OCI-LY7 (cell line): ENCODE results near the gene KRT81. TPM values are rescaled to one million over a fixed set of nuclear protein-coding genes. Genes with fewer than 3 reads are reported as not detected.

Experiments
- BruUV-seq: library from RNA; stranded (reverse); fragments of 400-500 nt; replicated peaks from 2 replicates; lab custom pipeline; 2021; lab: Mats Ljungman, UMichigan
- CTCF ChIA-PET: fragments of 300-600 bp; sonication (Branson Sonifier 250); formaldehyde crosslinking; loops from one replicate; lab custom pipeline; 2022; ENCODE audit warnings: antibody characterized with exemption; ENCODE audit not compliant: unreplicated experiment; lab: Charles Lee
- POLR2A ChIA-PET: fragments of 300-600 bp; sonication (Branson Sonifier 250); formaldehyde crosslinking; loops from one replicate; lab custom pipeline; 2022; ENCODE audit warnings: antibody characterized with exemption; lab: Charles Lee
- DNase-seq: peaks from one replicate; pipeline ENCODE4 v3.0.0-alpha.2; 2015; ENCODE audit warnings: low spot score
- H2AFZ ChIP-seq: fragments of 200-600 bp; sonication (generic), shearing (Covaris generic); 2 replicates; pipeline ENCODE4 v1.6.1; 2014; ENCODE audit warnings: mild to moderate bottlenecking, antibody characterized with exemption, low read length, moderate library complexity
- H3K27ac ChIP-seq: fragments of 200-600 bp; sonication (generic); 2 replicates; pipeline ENCODE4 v1.5.1; 2014; ENCODE audit warnings: mixed run types, low read depth, mild to moderate bottlenecking, moderate library complexity, low read length, inconsistent platforms; ENCODE audit not compliant: poor library complexity, severe bottlenecking
- H3K36me3 ChIP-seq: fragments of 200-600 bp; sonication (generic); 2 replicates; pipeline ENCODE4 v1.6.1; 2014; ENCODE audit warnings: mild to moderate bottlenecking, antibody characterized with exemption, low read length, moderate library complexity, mixed read lengths; ENCODE audit not compliant: insufficient read depth
- H3K4me1 ChIP-seq: fragments of 200-600 bp; sonication (generic); 2 replicates; pipeline ENCODE4 v1.5.1; 2014; ENCODE audit warnings: mild to moderate bottlenecking, low read length; ENCODE audit not compliant: insufficient read depth, poor library complexity, severe bottlenecking
- H3K4me2 ChIP-seq: fragments of 200-600 bp; sonication (generic); 2 replicates; pipeline ENCODE4 v1.6.1; 2014; ENCODE audit warnings: mild to moderate bottlenecking, low read length
- H3K4me3 ChIP-seq: fragments of 200-600 bp; sonication (generic); 2 replicates; pipeline ENCODE4 v1.5.1; 2014; ENCODE audit warnings: mild to moderate bottlenecking, low read depth, low read length; ENCODE audit not compliant: poor library complexity, severe bottlenecking
- H3K79me2 ChIP-seq: fragments of 200-600 bp; sonication (generic); 2 replicates; pipeline ENCODE4 v1.6.1; 2016; ENCODE audit warnings: low read depth, mild to moderate bottlenecking, low read length, moderate library complexity, mixed read lengths; ENCODE audit not compliant: insufficient read depth
- H3K9me2 ChIP-seq: fragments of 200-600 bp; sonication (generic); 2 replicates; pipeline ENCODE4 v1.6.1; 2016; ENCODE audit warnings: mild to moderate bottlenecking, low read length, mixed read lengths; ENCODE audit not compliant: insufficient read depth
- H3K9me3 ChIP-seq: fragments of 200-600 bp; sonication (generic); 2 replicates; pipeline ENCODE4 v1.6.1; 2014; ENCODE audit warnings: mild to moderate bottlenecking, mixed run types, low read length, mixed read lengths
- H4K20me1 ChIP-seq: fragments of 200-600 bp; sonication (generic); 2 replicates; pipeline ENCODE4 v1.6.1; 2014; ENCODE audit warnings: mild to moderate bottlenecking, antibody characterized with exemption, low read length, moderate library complexity, mixed read lengths; ENCODE audit not compliant: insufficient read depth
- CTCF ChIP-seq: fragments of 200-600 bp; sonication (generic); conservative IDR thresholded peaks from 2 replicates; pipeline ENCODE4 v1.5.1; 2014; ENCODE audit warnings: mild to moderate bottlenecking, antibody characterized with exemption, low read length, moderate library complexity, mixed read lengths
- EZH2phosphoT487 ChIP-seq: fragments of 200-600 bp; sonication (generic); IDR thresholded peaks from 2 replicates; pipeline ENCODE4 v1.6.1; 2018; ENCODE audit warnings: low read depth, borderline replicate concordance, mild to moderate bottlenecking, mixed run types, antibody characterized with exemption, low read length, moderate library complexity, mixed read lengths
- intact Hi-C: fragments of 100-400 bp; cut with micrococcal nuclease; formaldehyde crosslinking; loops from one replicate; pipeline ENCODE4 v1.10.0; 2022; ENCODE audit not compliant: unreplicated experiment
- total RNA-seq, 2 experiments: library from RNA; depleted of rRNA in 1 of 2; stranded (reverse); fragments of >200 nt in 1 of 2; shearing (Covaris generic) in 1 of 2; gene quantifications; 2 replicates each; pipeline ENCODE4 v1.2.3, GENCODE V29; 2014 to 2022

The KRT81 gene
- total RNA-seq, 2 experiments from 2014 or later: not detected

GRCh38 chr12:52243856-52244614 lies 47.3 kb downstream of the KRT81 start:
- no peak overlapping the region for H3K27ac ChIP-seq
- POLR2A ChIA-PET: interaction anchor here (0.6 kb wide), 1 partner anchor 690 kb away, joined by 3 read pairs; no protein-coding TSS in a partner anchor
- no peaks in the 10 kb centered on the region; the same call in 1 of the 2 replicates for H4K20me1 ChIP-seq
- H3K4me2 ChIP-seq: no peak overlapping the region
- no peaks in the 10 kb centered on the region for H3K36me3 ChIP-seq
- CTCF ChIA-PET: no interaction called here
- TF ChIP-seq EZH2phosphoT487 (no peak), CTCF (no peak)
- no peak overlapping the region for H2AFZ ChIP-seq
- no peaks in the 10 kb centered on the region for H3K79me2 ChIP-seq
- no peaks in the 10 kb centered on the region for H3K4me1 ChIP-seq
- no peaks in the 10 kb centered on the region for H3K9me3 ChIP-seq
- DNase-seq: no peak
- H3K4me3 ChIP-seq: no peak overlapping the region
- no peaks in the 10 kb centered on the region for H3K9me2 ChIP-seq
- BruUV-seq: no TSS peak
- intact Hi-C loops: no loop called here

- H4K20me1 ChIP-seq: no peaks in the 10 kb centered on the region; the same call in 1 of the 2 replicates
- POLR2A ChIA-PET: no interaction called here
- DNase-seq: no peak
- H3K9me3 ChIP-seq: no peaks in the 10 kb centered on the region
- no TSS peak for BruUV-seq
- no peaks in the 10 kb centered on the region for H3K4me1 ChIP-seq
- H3K9me2 ChIP-seq: no peaks in the 10 kb centered on the region
- intact Hi-C loops: no loop called here
- H3K4me3 ChIP-seq: no peak overlapping the region
- no peaks in the 10 kb centered on the region for H3K79me2 ChIP-seq
- no peak overlapping the region for H2AFZ ChIP-seq
- TF ChIP-seq EZH2phosphoT487 (no peak), CTCF (no peak)
- no peaks in the 10 kb centered on the region for H3K36me3 ChIP-seq
- CTCF ChIA-PET: no interaction called here
- no peak overlapping the region for H3K27ac ChIP-seq
- H3K4me2 ChIP-seq: no peak overlapping the region
Observed at GRCh38 chr12:52243259-52243855, 48.0 kb downstream of the KRT81 start.
